HCT116 (cell line): ENCODE results near the gene PIK3C3. TPM values are rescaled to one million over a fixed set of nuclear protein-coding genes. Genes with fewer than 3 reads are reported as not detected.

ENCODE experiments used
- ATAC-seq: fragments of 200-7000 bp; cut with Tn5 transposase; 2 replicates; pipeline ENCODE4 v1.9.1; 2020; ENCODE audit warnings: mild to moderate bottlenecking, moderate library complexity
- BruUV-seq: library from RNA; stranded (reverse); fragments of 400-500 nt; replicated peaks from 2 replicates; lab custom pipeline; 2021; lab: Mats Ljungman, UMichigan
- CTCF ChIA-PET: fragments of 300-600 bp; sonication (Branson Sonifier 250); formaldehyde crosslinking; loops from one replicate; lab custom pipeline; 2021; ENCODE audit warnings: antibody characterized with exemption; lab: Charles Lee
- POLR2A ChIA-PET: fragments of 300-600, 350-600 bp; sonication (Branson Sonifier 250); formaldehyde crosslinking; loops from one replicate; lab custom pipeline; 2021; ENCODE audit warnings: antibody characterized with exemption; lab: Charles Lee
- RAD21 ChIA-PET, 2 experiments: fragments of 300-600 bp; sonication (Branson Sonifier 250); formaldehyde crosslinking; loops; one replicate each; lab custom pipeline; 2023; ENCODE audit warnings: low total read pairs in 2 of 2; ENCODE audit not compliant: uncharacterized antibody in 2 of 2, unreplicated experiment in 2 of 2, low non-redundant PET in 1 of 2; lab: Charles Lee
- DNase-seq: peaks from one replicate; pipeline ENCODE4 v3.0.0-alpha.2; 2010; ENCODE audit warnings: low read depth, low spot score
- H2AFZ ChIP-seq: fragments of 200-600 bp; shearing (Covaris generic), sonication (generic); 2 replicates; pipeline ENCODE4 v1.6.1; 2017; ENCODE audit warnings: low read depth, mixed run types, mixed read lengths, antibody characterized with exemption, low read length; ENCODE audit not compliant: poor library complexity, severe bottlenecking
- H3K27ac ChIP-seq: 2 replicates; pipeline ENCODE4 v1.5.1; 2012; ENCODE audit warnings: low read depth, low read length
- H3K27me3 ChIP-seq: fragments of 200-600 bp; sonication (generic); 2 replicates; pipeline ENCODE4 v1.6.1; 2016; ENCODE audit warnings: mixed run types, low read length, mixed read lengths; ENCODE audit not compliant: insufficient read depth
- H3K36me3 ChIP-seq, 2 experiments: fragments of 200-500 bp in 1 of 2; fragments of 200-600 bp in 1 of 2; sonication (Bioruptor generic) in 1 of 2; sonication (generic) in 1 of 2; 2 replicates each; pipeline versions ENCODE4 v1.5.1 to v1.6.1; 2014 to 2016; ENCODE audit warnings: low read length in 2 of 2, inconsistent platforms in 1 of 2, mixed read lengths in 1 of 2, mixed run types in 1 of 2; ENCODE audit not compliant: insufficient read depth in 2 of 2, control insufficient read depth in 1 of 2
- H3K4me1 ChIP-seq, 2 experiments: fragments of 200-600 bp in 1 of 2; sonication (generic) in 1 of 2; 2 replicates each; pipeline versions ENCODE4 v1.5.1 to v1.6.1; 2012 to 2017; ENCODE audit warnings: low read length in 2 of 2, inconsistent platforms in 1 of 2, mild to moderate bottlenecking in 1 of 2, mixed read lengths in 1 of 2, mixed run types in 1 of 2, moderate library complexity in 1 of 2; ENCODE audit not compliant: insufficient read depth in 2 of 2, control insufficient read depth in 1 of 2
- H3K4me2 ChIP-seq: fragments of 200-600 bp; sonication (generic); 2 replicates; pipeline ENCODE4 v1.6.1; 2017; ENCODE audit warnings: mixed run types, low read length, mixed read lengths
- H3K4me3 ChIP-seq, 2 experiments: fragments of 200-600 bp in 1 of 2; sonication (generic) in 1 of 2; replicated peaks in 1 of 2; 2 replicates each; pipeline ENCODE4 v1.5.1; 2011 to 2016; ENCODE audit warnings: low read length in 2 of 2, control low read depth in 1 of 2, low read depth in 1 of 2, mild to moderate bottlenecking in 1 of 2, mixed read lengths in 1 of 2, mixed run types in 1 of 2
- H3K79me2 ChIP-seq: fragments of 200-600 bp; sonication (generic); 2 replicates; pipeline ENCODE4 v1.6.1; 2017; ENCODE audit warnings: mild to moderate bottlenecking, mixed run types, low read length, moderate library complexity, mixed read lengths; ENCODE audit not compliant: insufficient read depth
- H3K9ac ChIP-seq: fragments of 200-600 bp; sonication (generic); 2 replicates; pipeline ENCODE4 v1.6.1; 2016; ENCODE audit warnings: low read length, mixed read lengths
- H3K9me2 ChIP-seq: fragments of 200-600 bp; sonication (generic), shearing (Covaris generic); 2 replicates; pipeline ENCODE4 v1.6.1; 2017; ENCODE audit warnings: mixed run types, mild to moderate bottlenecking, moderate library complexity; ENCODE audit not compliant: insufficient read depth
- H3K9me3 ChIP-seq, 2 experiments: fragments of 200-500 bp in 1 of 2; fragments of 200-600 bp in 1 of 2; sonication (Bioruptor generic) in 1 of 2; sonication (generic) in 1 of 2; 2 replicates each; pipeline ENCODE4 v1.6.1; 2014 to 2017; ENCODE audit warnings: low read length in 2 of 2, mixed read lengths in 2 of 2, inconsistent platforms in 1 of 2, low read depth in 1 of 2, mild to moderate bottlenecking in 1 of 2, mixed run types in 1 of 2, moderate library complexity in 1 of 2; ENCODE audit not compliant: control insufficient read depth in 1 of 2, insufficient read depth in 1 of 2
- H4K20me1 ChIP-seq: fragments of 200-600 bp; sonication (generic), shearing (Covaris generic); 2 replicates; pipeline ENCODE4 v1.6.1; 2017; ENCODE audit warnings: mixed run types, mild to moderate bottlenecking, moderate library complexity; ENCODE audit not compliant: insufficient read depth
- ATF3 ChIP-seq: IDR thresholded peaks from 2 replicates; pipeline ENCODE4 v1.6.1; 2012
- ELF1 ChIP-seq: IDR thresholded peaks from 2 replicates; pipeline ENCODE4 v1.6.1; 2012; ENCODE audit warnings: low read depth, borderline replicate concordance
- EZH2 ChIP-seq: fragments of 200-600 bp; sonication (generic); IDR thresholded peaks from 2 replicates; pipeline ENCODE4 v1.6.1; 2017; ENCODE audit warnings: antibody characterized with exemption, mixed run types
- POLR2AphosphoS5 ChIP-seq: IDR thresholded peaks from 2 replicates; pipeline ENCODE4 v1.6.1; 2011; ENCODE audit warnings: mild to moderate bottlenecking, low read depth, low read length, moderate library complexity
- SP1 ChIP-seq: IDR thresholded peaks from 2 replicates; pipeline ENCODE4 v1.6.1; 2012; ENCODE audit warnings: low read depth
- intact Hi-C: fragments of 100-400 bp; cut with micrococcal nuclease; formaldehyde crosslinking; loops from 2 replicates; pipeline ENCODE4 v1.10.0; 2022
- total RNA-seq: library from RNA; stranded (reverse); gene quantifications from one replicate; pipeline ENCODE4 v1.2.1, GENCODE V29; 2021; ENCODE audit not compliant: unreplicated experiment

PIK3C3 gene
- total RNA-seq, 1 experiment from 2014 or later: 40.4 TPM

GRCh38 chr18:42131066-42131929 is 176.3 kb downstream of the PIK3C3 start:
- H3K27ac ChIP-seq: no peak overlapping the region
- TF ChIP-seq ELF1: no peak
- TF ChIP-seq SP1: no peak
- no peak for TF ChIP-seq EZH2
- H3K4me3 ChIP-seq: no peak overlapping the region
- no peaks in the 10 kb centered on the region for H3K4me1 ChIP-seq
- H3K27me3 ChIP-seq: no peaks in the 10 kb centered on the region
- H4K20me1 ChIP-seq: no peaks in the 10 kb centered on the region
- DNase-seq (no peak), ATAC-seq (no peak)
- RAD21 ChIA-PET: no interaction called here
- no peak overlapping the region for H3K9ac ChIP-seq
- no peaks in the 10 kb centered on the region for H3K79me2 ChIP-seq
- no peak overlapping the region for H3K4me2 ChIP-seq
- POLR2A ChIA-PET: no interaction called here
- H3K9me3 ChIP-seq: no peaks in the 10 kb centered on the region
- H3K36me3 ChIP-seq: no peaks in the 10 kb centered on the region
- H2AFZ ChIP-seq: no peak overlapping the region
- BruUV-seq: no TSS peak
- CTCF ChIA-PET: no interaction called here
- H3K9me2 ChIP-seq: no peaks in the 10 kb centered on the region
- intact Hi-C loops: no loop called here

DNA sequence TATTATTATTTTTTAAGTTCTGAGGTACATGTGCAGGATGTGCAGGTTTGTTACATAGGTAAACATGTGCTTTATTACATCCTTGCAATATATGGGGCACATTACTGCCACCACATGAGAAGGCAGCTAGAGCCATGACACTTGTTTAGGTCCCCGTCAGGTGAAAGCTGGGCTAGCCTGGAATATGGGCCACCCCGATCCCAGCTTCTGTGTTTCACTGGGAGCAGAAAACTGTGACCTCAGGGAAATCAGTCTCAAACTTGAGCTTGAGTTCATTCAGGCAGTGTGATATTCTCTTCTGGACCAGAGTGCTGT is 176.9 kb downstream of the PIK3C3 start:
- CTCF ChIA-PET: no interaction called here
- POLR2A ChIA-PET: no interaction called here
- TF ChIP-seq ELF1 (no peak), ATF3 (no peak), POLR2AphosphoS5 (no peak), EZH2 (no peak)
- TF ChIP-seq, all 23 proteins: peak for 0

More for the DNA sequence above, 176.9 kb downstream of the PIK3C3 start:
- Histone ChIP-seq H3K9me3 (no peaks in the 10 kb centered on the region), H2AFZ (no peak overlapping the region), H3K4me2 (no peak overlapping the region), H3K27me3 (no peaks in the 10 kb centered on the region), H3K79me2 (no peaks in the 10 kb centered on the region), H4K20me1 (no peaks in the 10 kb centered on the region), H3K4me1 (no peaks in the 10 kb centered on the region), H3K9me2 (no peaks in the 10 kb centered on the region), H3K36me3 (no peaks in the 10 kb centered on the region), H3K4me3 (no peak overlapping the region), H3K9ac (no peak overlapping the region), H3K27ac (no peak overlapping the region)
- BruUV-seq: no TSS peak
- DNase-seq: no peak
- ATAC-seq: no peak
- intact Hi-C loops: no loop called here
- RAD21 ChIA-PET: no interaction called here
